Camera-type eye (tissue), 1 donor: ENCODE data around the gene CXorf38. TPM values are rescaled to one million over a fixed set of nuclear protein-coding genes. Genes with fewer than 3 reads are reported as not detected.

ENCODE experiments used
- total RNA-seq: library from RNA; depleted of rRNA; stranded (reverse); fragments of >200 nt; gene quantifications from one replicate; pipeline ENCODE4 v1.2.3, GENCODE V29; 2014

Gene CXorf38
- total RNA-seq: 16.0 TPM

GRCh38 chrX:40647307-40648197 lies at the start of gene CXorf38:
Gene CXorf38 (minus strand): TSS chrX:40647561. CDS start chrX:40647520, 41 bp downstream.

GRCh38 chrX:40623139-40623536 lies 24.2 kb downstream of the CXorf38 start, which contains the start of gene MPC1L:
Gene MPC1L (plus strand): TSS chrX:40623428. CDS start chrX:40623566, 138 bp downstream.

GRCh38 chrX:40580537-40581335 lies 66.6 kb downstream of the CXorf38 start, which contains the start of gene ATP6AP2:
Gene ATP6AP2 (plus strand): TSS chrX:40580970. CDS start chrX:40581066, 96 bp downstream.

Other genes starting within 250 kb of the CXorf38 start
- gene ATP6AP2, start 66.6 kb downstream of the CXorf38 start, total RNA-seq: 108 TPM
- not detected for gene MPC1L, start 24.1 kb downstream of the CXorf38 start, total RNA-seq
- 56.8 TPM for gene MED14, start 88.0 kb upstream of the CXorf38 start, total RNA-seq